ENCODE data around the gene HOXA1.

- TF ChIP-seq CTCF (IDR thresholded peaks at IDR 0.05) (no peak), ZFX (IDR thresholded peaks at IDR 0.05; ENCODE audit: borderline replicate concordance) (no peak)
Observed at GRCh38 chr7:27113991-27114769, 18.4 kb upstream of the HOXA1 start.
